Rectal smooth muscle tissue (tissue), 1 donor: ENCODE data around the gene CXCL12.

Experiments used
- H3K27ac ChIP-seq: one replicate; pipeline ENCODE4 v1.7.0; 2013; ENCODE audit warnings: low read depth, low read length, inconsistent platforms
- H3K27me3 ChIP-seq: one replicate; pipeline ENCODE4 v1.7.0; 2013; ENCODE audit warnings: low read length; ENCODE audit not compliant: control insufficient read depth, insufficient read depth
- H3K36me3 ChIP-seq: one replicate; pipeline ENCODE4 v1.7.0; 2013; ENCODE audit warnings: low read length; ENCODE audit not compliant: control insufficient read depth, insufficient read depth
- H3K4me1 ChIP-seq: one replicate; pipeline ENCODE4 v1.7.0; 2013; ENCODE audit warnings: low read length; ENCODE audit not compliant: control insufficient read depth, insufficient read depth
- H3K4me3 ChIP-seq: one replicate; pipeline ENCODE4 v1.7.0; 2013; ENCODE audit warnings: low read length
- H3K9ac ChIP-seq: one replicate; pipeline ENCODE4 v1.7.0; 2013; ENCODE audit warnings: low read length

CXCL12 gene

DNA sequence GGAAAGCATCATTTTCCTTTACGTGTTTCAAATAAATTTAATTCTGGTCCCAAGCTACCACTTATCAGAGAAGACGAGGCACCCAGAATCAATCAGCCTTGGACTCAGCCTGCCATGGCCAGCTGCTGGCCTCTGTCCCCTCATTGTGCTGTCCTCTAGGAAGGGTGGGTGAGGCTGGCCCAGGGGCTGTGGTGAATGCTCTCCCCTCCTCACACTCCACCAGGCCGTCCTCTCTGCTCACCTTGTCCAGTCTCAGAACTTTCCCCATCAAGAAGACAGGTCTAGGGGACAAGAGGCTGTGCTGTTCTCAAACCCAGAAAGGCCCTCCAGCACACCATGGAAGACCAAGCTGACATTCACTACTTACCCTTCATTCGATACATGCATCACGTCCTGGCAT is 36.4 kb downstream of the CXCL12 start:
- H3K27ac ChIP-seq, result no peak overlapping the region
- no peaks in the 10 kb centered on the region for H3K27me3 ChIP-seq
- no peaks in the 10 kb centered on the region for H3K36me3 ChIP-seq
- H3K4me3 ChIP-seq, result no peak overlapping the region
- H3K9ac ChIP-seq, result no peak overlapping the region
- no peaks in the 10 kb centered on the region for H3K4me1 ChIP-seq

GRCh38 chr10:44347609-44348400 is 37.1 kb downstream of the CXCL12 start:
- no peaks in the 10 kb centered on the region for H3K27me3 ChIP-seq
- H3K4me3 ChIP-seq, result no peak overlapping the region

DNA sequence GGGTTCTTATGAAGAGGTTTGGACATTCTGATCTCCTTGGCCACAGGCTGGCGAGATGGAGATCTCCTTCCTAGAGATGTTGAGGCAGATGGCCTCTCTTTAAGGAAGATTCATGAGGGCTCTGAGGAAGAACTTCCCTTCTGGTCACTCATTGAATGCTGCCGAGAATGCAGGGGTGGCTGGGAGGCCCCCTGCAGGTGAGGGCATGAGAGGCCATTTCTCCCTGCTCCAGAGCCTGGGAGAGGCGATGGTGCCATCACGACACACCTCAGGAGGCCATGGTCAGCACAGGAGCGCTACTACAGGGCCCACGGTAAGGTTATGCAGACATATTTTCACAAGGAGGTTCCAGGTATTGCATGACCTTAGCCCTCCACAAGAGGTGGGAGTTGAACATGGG is 40.2 kb downstream of the CXCL12 start:
- Histone ChIP-seq H3K36me3 (no peaks in the 10 kb centered on the region), H3K4me1 (no peaks in the 10 kb centered on the region), H3K9ac (no peak overlapping the region), H3K27me3 (no peaks in the 10 kb centered on the region), H3K27ac (no peak overlapping the region), H3K4me3 (no peak overlapping the region)

More at GRCh38 chr10:44347609-44348400, 37.1 kb downstream of the CXCL12 start:
- Histone ChIP-seq H3K27ac (no peak overlapping the region), H3K9ac (no peak overlapping the region), H3K36me3 (no peaks in the 10 kb centered on the region), H3K4me1 (no peaks in the 10 kb centered on the region)

GRCh38 chr10:44343843-44344242 is 41.1 kb downstream of the CXCL12 start:
- Histone ChIP-seq H3K36me3 (no peaks in the 10 kb centered on the region), H3K4me1 (no peaks in the 10 kb centered on the region), H3K27ac (no peak overlapping the region), H3K4me3 (no peak overlapping the region), H3K27me3 (no peaks in the 10 kb centered on the region), H3K9ac (no peak overlapping the region)

DNA sequence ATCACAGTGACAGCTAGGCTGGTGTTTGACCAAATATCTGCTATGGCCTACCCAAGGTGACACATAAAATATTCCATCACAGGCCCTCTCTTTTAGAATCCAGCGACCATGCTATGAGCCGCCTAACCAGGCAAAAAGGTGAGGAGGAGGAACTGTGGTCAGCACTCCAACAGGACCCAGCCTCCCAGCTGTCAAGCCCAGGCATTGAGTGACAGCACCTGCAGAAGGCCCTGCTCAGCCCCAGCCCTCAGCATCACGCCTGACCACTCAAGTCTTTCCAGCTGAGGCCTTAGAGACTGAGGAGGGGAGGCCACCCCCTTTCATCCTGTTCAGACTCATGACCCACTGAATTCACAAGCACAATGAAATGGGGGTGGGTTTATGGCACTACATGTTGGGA is 43.0 kb downstream of the CXCL12 start:
- no peak overlapping the region for H3K27ac ChIP-seq
- H3K4me3 ChIP-seq, result no peak overlapping the region
- no peaks in the 10 kb centered on the region for H3K4me1 ChIP-seq
- H3K36me3 ChIP-seq, result no peaks in the 10 kb centered on the region
- H3K9ac ChIP-seq, result no peak overlapping the region
- H3K27me3 ChIP-seq, result no peaks in the 10 kb centered on the region

GRCh38 chr10:44340557-44340956 is 44.3 kb downstream of the CXCL12 start:
- H3K27ac ChIP-seq, result no peak overlapping the region
- H3K4me1 ChIP-seq, result no peaks in the 10 kb centered on the region
- no peak overlapping the region for H3K4me3 ChIP-seq
- H3K27me3 ChIP-seq, result no peaks in the 10 kb centered on the region
- no peak overlapping the region for H3K9ac ChIP-seq
- H3K36me3 ChIP-seq, result no peaks in the 10 kb centered on the region

DNA sequence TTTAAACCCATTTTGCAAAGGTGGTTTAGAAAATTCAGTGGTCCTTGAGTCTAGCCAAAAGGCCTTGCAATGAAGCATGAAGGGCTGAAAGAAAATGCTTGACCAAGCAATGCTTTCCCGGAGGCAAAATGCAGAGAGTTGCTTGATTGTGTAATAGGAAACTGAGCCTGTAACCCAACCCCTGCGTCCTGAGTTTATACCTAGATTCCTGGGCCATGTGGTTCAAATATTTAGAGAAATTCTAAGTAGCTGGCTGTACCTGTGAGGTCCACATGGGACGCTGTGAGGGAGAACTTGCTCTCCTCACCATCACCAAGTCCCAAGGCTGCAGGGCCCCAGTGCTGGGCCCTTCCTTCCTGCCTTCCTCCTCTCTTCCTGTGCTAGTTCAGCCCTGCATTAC is 45.7 kb downstream of the CXCL12 start:
- Histone ChIP-seq H3K4me1 (no peaks in the 10 kb centered on the region), H3K9ac (no peak overlapping the region), H3K4me3 (no peak overlapping the region), H3K27ac (no peak overlapping the region), H3K27me3 (no peaks in the 10 kb centered on the region), H3K36me3 (no peaks in the 10 kb centered on the region)

- Histone ChIP-seq H3K27me3 (no peaks in the 10 kb centered on the region), H3K4me1 (no peaks in the 10 kb centered on the region), H3K36me3 (no peaks in the 10 kb centered on the region), H3K4me3 (no peak overlapping the region), H3K9ac (no peak overlapping the region), H3K27ac (no peak overlapping the region)
These were observed 47.8 kb downstream of the CXCL12 start for GRCh38 chr10:44337081-44337480.

DNA sequence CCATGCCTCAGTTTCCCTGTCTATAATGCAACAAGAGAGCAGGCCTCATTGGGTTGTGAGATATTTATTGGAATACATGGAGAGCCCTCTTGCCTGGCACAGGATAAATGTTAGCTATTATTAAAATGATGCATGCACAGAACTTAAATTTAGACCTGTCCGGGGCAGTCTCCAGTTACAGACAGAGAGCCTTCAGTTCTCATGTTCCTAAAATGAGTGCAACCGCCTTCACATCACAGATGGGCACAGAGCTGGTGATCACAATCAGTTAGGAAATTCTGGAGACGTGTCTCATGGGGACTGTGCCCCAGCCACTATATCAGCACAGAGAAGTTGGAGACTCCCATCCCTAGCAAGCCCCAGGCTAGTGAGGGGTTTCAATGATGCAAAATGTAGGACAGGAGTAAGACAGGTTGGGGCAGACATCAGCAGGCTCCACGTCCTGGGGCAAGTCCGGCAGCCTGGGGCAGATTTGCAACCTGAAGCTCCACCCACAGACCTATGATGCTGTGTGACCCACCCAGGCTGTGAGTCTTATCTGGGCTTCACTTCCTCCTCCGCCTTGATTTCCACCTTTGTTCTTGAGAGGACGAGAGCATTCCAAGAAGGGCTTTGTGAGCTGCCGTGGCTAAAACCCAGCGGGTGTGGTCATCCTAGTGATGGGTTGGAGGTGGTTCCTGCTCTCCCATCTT is 49.4 kb downstream of the CXCL12 start:
- Histone ChIP-seq H3K9ac (no peak overlapping the region), H3K27ac (no peak overlapping the region), H3K4me3 (no peak overlapping the region), H3K36me3 (no peaks in the 10 kb centered on the region), H3K4me1 (no peaks in the 10 kb centered on the region), H3K27me3 (no peaks in the 10 kb centered on the region)

GRCh38 chr10:44334621-44335184 is 50.2 kb downstream of the CXCL12 start:
- H3K27me3 ChIP-seq, result no peaks in the 10 kb centered on the region
- H3K4me3 ChIP-seq, result no peak overlapping the region
- H3K36me3 ChIP-seq, result no peaks in the 10 kb centered on the region
- H3K4me1 ChIP-seq, result no peaks in the 10 kb centered on the region
- no peak overlapping the region for H3K27ac ChIP-seq
- no peak overlapping the region for H3K9ac ChIP-seq

- H3K27ac ChIP-seq, result no peak overlapping the region
- H3K4me1 ChIP-seq, result no peaks in the 10 kb centered on the region
- no peaks in the 10 kb centered on the region for H3K27me3 ChIP-seq
- no peak overlapping the region for H3K9ac ChIP-seq
- no peaks in the 10 kb centered on the region for H3K36me3 ChIP-seq
- H3K4me3 ChIP-seq, result no peak overlapping the region
These were observed 50.8 kb downstream of the CXCL12 start for GRCh38 chr10:44334091-44334490.

DNA sequence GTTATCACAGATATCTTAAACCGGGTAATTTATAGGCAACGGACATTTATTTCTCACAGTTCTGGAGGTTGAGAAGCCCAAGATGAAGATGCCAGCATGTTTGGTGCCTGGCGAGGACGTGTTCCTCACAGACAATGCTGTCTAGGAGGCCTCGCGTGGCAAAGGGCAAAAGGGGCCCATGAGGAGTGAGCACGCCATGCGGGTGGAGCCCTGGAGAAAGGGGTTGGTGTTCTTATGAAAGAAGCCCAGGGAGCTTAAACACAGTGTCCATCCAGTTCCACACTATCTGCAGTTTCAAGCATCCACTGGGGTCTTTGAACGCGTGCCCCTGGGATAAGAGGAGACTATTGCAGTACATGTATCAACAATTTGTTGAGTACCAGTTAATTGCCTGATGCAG is 51.4 kb downstream of the CXCL12 start:
- Histone ChIP-seq H3K4me1 (no peaks in the 10 kb centered on the region), H3K4me3 (no peak overlapping the region), H3K9ac (no peak overlapping the region), H3K27me3 (no peaks in the 10 kb centered on the region), H3K36me3 (no peaks in the 10 kb centered on the region), H3K27ac (no peak overlapping the region)
